Panc1 (cell line): ENCODE measurements around the gene SPATA31D4. TPM values are rescaled to one million over a fixed set of nuclear protein-coding genes. Genes with fewer than 3 reads are reported as not detected.

Experiments used
- ATAC-seq: fragments of 200-7000 bp; cut with Tn5 transposase; 2 replicates; pipeline ENCODE4 v1.9.1; 2020; ENCODE audit warnings: mild to moderate bottlenecking, moderate library complexity
- BruUV-seq: library from RNA; stranded (reverse); fragments of 400-500 nt; replicated peaks from 2 replicates; lab custom pipeline; 2021; lab: Mats Ljungman, UMichigan
- CTCF ChIA-PET: fragments of 300-600 bp; sonication (Branson Sonifier 250); formaldehyde crosslinking; loops from one replicate; lab custom pipeline; 2022; ENCODE audit warnings: antibody characterized with exemption; lab: Charles Lee
- POLR2A ChIA-PET: fragments of 300-600 bp; sonication (Branson Sonifier 250); formaldehyde crosslinking; loops from one replicate; lab custom pipeline; 2022; ENCODE audit warnings: antibody characterized with exemption; lab: Charles Lee
- DNase-seq: peaks from one replicate; pipeline ENCODE4 v3.0.0-alpha.2; 2010; ENCODE audit warnings: low read depth, low spot score
- H3K27ac ChIP-seq: 2 replicates; pipeline ENCODE4 v1.5.1; 2011; ENCODE audit warnings: mild to moderate bottlenecking, low read length, inconsistent platforms
- H3K27me3 ChIP-seq: fragments of 200-500 bp; sonication (Bioruptor generic); 2 replicates; pipeline ENCODE4 v1.6.0; 2014; ENCODE audit warnings: low read length, inconsistent platforms; ENCODE audit not compliant: control insufficient read depth, insufficient read depth
- H3K36me3 ChIP-seq: fragments of 200-500 bp; sonication (Bioruptor generic); 2 replicates; pipeline ENCODE4 v1.5.1; 2014; ENCODE audit warnings: inconsistent platforms, mild to moderate bottlenecking, low read length, moderate library complexity; ENCODE audit not compliant: control insufficient read depth, insufficient read depth
- H3K4me1 ChIP-seq: 2 replicates; pipeline ENCODE4 v1.5.1; 2011; ENCODE audit warnings: inconsistent platforms, mild to moderate bottlenecking, low read length, moderate library complexity; ENCODE audit not compliant: control insufficient read depth, insufficient read depth
- H3K4me3 ChIP-seq, 2 experiments: 2 replicates each; pipeline ENCODE4 v1.5.1; 2011 to 2012; ENCODE audit warnings: low read depth in 2 of 2, low read length in 2 of 2, mild to moderate bottlenecking in 2 of 2, inconsistent platforms in 1 of 2, moderate library complexity in 1 of 2
- H3K9me3 ChIP-seq: fragments of 200-500 bp; sonication (Bioruptor generic); 2 replicates; pipeline ENCODE4 v1.5.1; 2014; ENCODE audit warnings: low read depth, mild to moderate bottlenecking, inconsistent platforms, low read length, moderate library complexity; ENCODE audit not compliant: control insufficient read depth, insufficient read depth
- POLR2AphosphoS5 ChIP-seq: IDR thresholded peaks from 2 replicates; pipeline ENCODE4 v1.6.1; 2012; ENCODE audit warnings: mild to moderate bottlenecking, low read depth, low read length, moderate library complexity
- SIN3A ChIP-seq: IDR thresholded peaks from 2 replicates; pipeline ENCODE4 v1.6.1; 2012; ENCODE audit warnings: low read depth, mild to moderate bottlenecking, low read length, moderate library complexity, borderline replicate concordance; ENCODE audit not compliant: insufficient read depth
- TCF7L2 ChIP-seq: IDR thresholded peaks from 2 replicates; pipeline ENCODE4 v1.6.1; 2011; ENCODE audit warnings: mild to moderate bottlenecking, low read depth, low read length, inconsistent platforms
- in situ Hi-C: cut with HindIII; loops from 2 replicates; pipeline ENCODE4 v1.10.0; 2016; ENCODE audit warnings: low sequenced_read_pairs, low pct_unique_long_range_greater_than_20kb
- intact Hi-C: fragments of 100-400 bp; cut with micrococcal nuclease; formaldehyde crosslinking; loops from one replicate; pipeline ENCODE4 v1.10.0; 2022; ENCODE audit not compliant: unreplicated experiment
- total RNA-seq: library from RNA; stranded (reverse); gene quantifications from one replicate; pipeline ENCODE4 v1.2.1, GENCODE V29; 2021; ENCODE audit not compliant: unreplicated experiment
- TF ChIP-seq, protein P1 (sequence below): fragments of 450-650 bp; IDR thresholded peaks from 2 replicates; pipeline ENCODE4 v1.5.1; 2017; ENCODE audit warnings: mild to moderate bottlenecking
- TF ChIP-seq, protein P2 (sequence below), 2 experiments: IDR thresholded peaks; 2 replicates each; pipeline ENCODE4 v1.6.1; 2011 to 2012; ENCODE audit warnings: low read depth in 2 of 2, control low read depth in 1 of 2, low read length in 1 of 2, mild to moderate bottlenecking in 1 of 2, moderate library complexity in 1 of 2; ENCODE audit not compliant: insufficient read depth in 1 of 2

SPATA31D4 gene
- total RNA-seq, 1 experiment from 2014 or later, result not detected

DNA sequence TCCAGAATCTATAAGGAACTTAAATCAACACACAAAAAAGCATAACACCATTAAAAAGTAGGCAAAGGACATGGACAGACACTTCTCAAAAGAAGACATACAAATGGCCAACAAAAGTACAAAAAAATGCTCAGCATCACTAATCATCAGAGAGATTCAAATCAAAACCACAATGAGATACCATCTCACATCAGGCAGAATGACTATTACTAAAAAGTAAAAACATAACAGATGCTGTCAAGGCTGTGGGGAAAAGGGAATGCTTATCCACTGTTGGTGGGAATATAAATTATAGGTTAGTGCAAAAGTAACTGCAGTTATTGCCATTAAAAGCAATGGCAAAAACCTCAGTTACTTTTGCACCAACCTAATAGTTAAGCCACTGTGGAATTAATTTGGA is 32.2 kb upstream of the SPATA31D4 start:
- no peaks in the 10 kb centered on the region for H3K27me3 ChIP-seq
- BruUV-seq, result no TSS peak
- no peak overlapping the region for H3K4me3 ChIP-seq
- TF ChIP-seq TCF7L2 (no peak), SIN3A (no peak), POLR2AphosphoS5 (no peak)
- TF ChIP-seq, protein P1, sequence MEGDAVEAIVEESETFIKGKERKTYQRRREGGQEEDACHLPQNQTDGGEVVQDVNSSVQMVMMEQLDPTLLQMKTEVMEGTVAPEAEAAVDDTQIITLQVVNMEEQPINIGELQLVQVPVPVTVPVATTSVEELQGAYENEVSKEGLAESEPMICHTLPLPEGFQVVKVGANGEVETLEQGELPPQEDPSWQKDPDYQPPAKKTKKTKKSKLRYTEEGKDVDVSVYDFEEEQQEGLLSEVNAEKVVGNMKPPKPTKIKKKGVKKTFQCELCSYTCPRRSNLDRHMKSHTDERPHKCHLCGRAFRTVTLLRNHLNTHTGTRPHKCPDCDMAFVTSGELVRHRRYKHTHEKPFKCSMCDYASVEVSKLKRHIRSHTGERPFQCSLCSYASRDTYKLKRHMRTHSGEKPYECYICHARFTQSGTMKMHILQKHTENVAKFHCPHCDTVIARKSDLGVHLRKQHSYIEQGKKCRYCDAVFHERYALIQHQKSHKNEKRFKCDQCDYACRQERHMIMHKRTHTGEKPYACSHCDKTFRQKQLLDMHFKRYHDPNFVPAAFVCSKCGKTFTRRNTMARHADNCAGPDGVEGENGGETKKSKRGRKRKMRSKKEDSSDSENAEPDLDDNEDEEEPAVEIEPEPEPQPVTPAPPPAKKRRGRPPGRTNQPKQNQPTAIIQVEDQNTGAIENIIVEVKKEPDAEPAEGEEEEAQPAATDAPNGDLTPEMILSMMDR, result no peak
- TF ChIP-seq, protein P2, sequence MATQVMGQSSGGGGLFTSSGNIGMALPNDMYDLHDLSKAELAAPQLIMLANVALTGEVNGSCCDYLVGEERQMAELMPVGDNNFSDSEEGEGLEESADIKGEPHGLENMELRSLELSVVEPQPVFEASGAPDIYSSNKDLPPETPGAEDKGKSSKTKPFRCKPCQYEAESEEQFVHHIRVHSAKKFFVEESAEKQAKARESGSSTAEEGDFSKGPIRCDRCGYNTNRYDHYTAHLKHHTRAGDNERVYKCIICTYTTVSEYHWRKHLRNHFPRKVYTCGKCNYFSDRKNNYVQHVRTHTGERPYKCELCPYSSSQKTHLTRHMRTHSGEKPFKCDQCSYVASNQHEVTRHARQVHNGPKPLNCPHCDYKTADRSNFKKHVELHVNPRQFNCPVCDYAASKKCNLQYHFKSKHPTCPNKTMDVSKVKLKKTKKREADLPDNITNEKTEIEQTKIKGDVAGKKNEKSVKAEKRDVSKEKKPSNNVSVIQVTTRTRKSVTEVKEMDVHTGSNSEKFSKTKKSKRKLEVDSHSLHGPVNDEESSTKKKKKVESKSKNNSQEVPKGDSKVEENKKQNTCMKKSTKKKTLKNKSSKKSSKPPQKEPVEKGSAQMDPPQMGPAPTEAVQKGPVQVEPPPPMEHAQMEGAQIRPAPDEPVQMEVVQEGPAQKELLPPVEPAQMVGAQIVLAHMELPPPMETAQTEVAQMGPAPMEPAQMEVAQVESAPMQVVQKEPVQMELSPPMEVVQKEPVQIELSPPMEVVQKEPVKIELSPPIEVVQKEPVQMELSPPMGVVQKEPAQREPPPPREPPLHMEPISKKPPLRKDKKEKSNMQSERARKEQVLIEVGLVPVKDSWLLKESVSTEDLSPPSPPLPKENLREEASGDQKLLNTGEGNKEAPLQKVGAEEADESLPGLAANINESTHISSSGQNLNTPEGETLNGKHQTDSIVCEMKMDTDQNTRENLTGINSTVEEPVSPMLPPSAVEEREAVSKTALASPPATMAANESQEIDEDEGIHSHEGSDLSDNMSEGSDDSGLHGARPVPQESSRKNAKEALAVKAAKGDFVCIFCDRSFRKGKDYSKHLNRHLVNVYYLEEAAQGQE (IDR thresholded peaks at IDR 0.05; ENCODE audit: insufficient read depth in 1 of 2, low read depth in 2 of 2, low read length in 1 of 2), result no peak
- in situ Hi-C loops (no loop called here), intact Hi-C loops (no loop called here)
- ChIA-PET CTCF (no interaction called here), POLR2A (no interaction called here)
- H3K9me3 ChIP-seq, result no peaks in the 10 kb centered on the region
- no peak overlapping the region for H3K27ac ChIP-seq
- DNase-seq, result no peak
- no peaks in the 10 kb centered on the region for H3K4me1 ChIP-seq
- no peak for ATAC-seq
- H3K36me3 ChIP-seq, result no peaks in the 10 kb centered on the region

DNA sequence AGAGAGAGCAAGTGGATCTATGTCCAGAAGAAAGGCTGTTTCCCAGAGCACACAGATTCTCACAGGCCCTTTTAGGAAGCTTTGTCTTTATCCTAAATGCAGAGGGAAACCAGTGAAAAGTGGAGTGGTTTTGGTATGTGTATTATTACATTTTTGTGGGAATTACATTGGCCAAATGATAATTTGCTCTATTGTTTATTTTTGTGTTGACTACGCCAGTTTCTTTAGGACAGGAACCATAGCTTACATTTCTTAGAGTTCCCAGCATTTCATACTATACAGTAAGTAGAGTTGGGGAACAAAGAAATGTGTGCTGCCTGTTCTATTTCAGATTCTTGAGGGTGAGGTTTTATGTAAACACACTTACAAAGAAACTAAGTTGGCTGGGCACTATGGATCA is 29.4 kb upstream of the SPATA31D4 start:
- no peak for DNase-seq
- no peak for ATAC-seq
- no peak for TF ChIP-seq SIN3A
- TF ChIP-seq, protein P1, result no peak
- TF ChIP-seq, protein P2 (IDR thresholded peaks at IDR 0.05; ENCODE audit: insufficient read depth in 1 of 2, low read depth in 2 of 2, low read length in 1 of 2), result no peak
- no peak for TF ChIP-seq TCF7L2
- TF ChIP-seq POLR2AphosphoS5, result no peak
- no peaks in the 10 kb centered on the region for H3K27me3 ChIP-seq
- in situ Hi-C loops (no loop called here), intact Hi-C loops (no loop called here)
- ChIA-PET CTCF (interaction anchor here (0.7 kb wide), 1 partner anchor 313 kb away, joined by 3 read pairs; no protein-coding TSS in a partner anchor), POLR2A (interaction anchor here (0.6 kb wide), 1 partner anchor 251 kb away, joined by 3 read pairs; no protein-coding TSS in a partner anchor)
- H3K4me3 ChIP-seq, result no peak overlapping the region
- H3K36me3 ChIP-seq, result no peaks in the 10 kb centered on the region
- no TSS peak for BruUV-seq
- H3K27ac ChIP-seq, result no peak overlapping the region
- H3K9me3 ChIP-seq, result no peaks in the 10 kb centered on the region
- H3K4me1 ChIP-seq, result no peaks in the 10 kb centered on the region
